HepG2 (cell line): ENCODE measurements around the gene MTHFR. TPM values are rescaled to one million over a fixed set of nuclear protein-coding genes. Genes with fewer than 3 reads are reported as not detected.
A peak's percentile ranks its signal among the peaks of the same experiment; 100 is the strongest.

ENCODE experiments used
- ATAD3A ChIP-seq: sonication (generic); formaldehyde crosslinking; IDR thresholded peaks from 2 replicates; pipeline ENCODE4 v1.4.0; 2020; ENCODE audit warnings: missing genetic modification reagents
- DNMT1 ChIP-seq: sonication (generic); formaldehyde crosslinking; IDR thresholded peaks from 2 replicates; pipeline ENCODE4 v1.5.1; 2020; ENCODE audit warnings: mild to moderate bottlenecking, missing genetic modification reagents
- ERF ChIP-seq: IDR thresholded peaks from 2 replicates; pipeline ENCODE4 v1.6.1; 2018; ENCODE audit warnings: missing biosample characterization, missing genetic modification reagents
- FOXA1 ChIP-seq, 2 experiments: fragments of 450-650 bp in 1 of 2; sonication (generic) in 1 of 2; formaldehyde crosslinking in 1 of 2; IDR thresholded peaks; 2 replicates each; pipeline versions ENCODE4 v1.4.0 to v1.6.1; 2016 to 2020; ENCODE audit warnings: missing genetic modification reagents in 1 of 2
- KAT7 ChIP-seq: IDR thresholded peaks from 2 replicates; pipeline ENCODE4 v1.6.1; 2018; ENCODE audit warnings: borderline replicate concordance, missing compliant biosample characterization
- KDM2A ChIP-seq: sonication (generic); formaldehyde crosslinking; IDR thresholded peaks from 2 replicates; pipeline ENCODE4 v1.4.0; 2020; ENCODE audit warnings: low read depth, missing genetic modification reagents, borderline replicate concordance
- KDM3A ChIP-seq: IDR thresholded peaks from 2 replicates; pipeline ENCODE4 v1.6.1; 2018; ENCODE audit warnings: low read depth, missing compliant biosample characterization
- MED1 ChIP-seq: sonication (generic); formaldehyde crosslinking; IDR thresholded peaks from 2 replicates; pipeline ENCODE4 v1.4.0; 2020; ENCODE audit warnings: missing genetic modification reagents
- PAWR ChIP-seq: sonication (generic); formaldehyde crosslinking; IDR thresholded peaks from 2 replicates; pipeline ENCODE4 v1.4.0; 2020; ENCODE audit warnings: missing genetic modification reagents, mild to moderate bottlenecking, borderline replicate concordance
- PRMT3 ChIP-seq: sonication (generic); formaldehyde crosslinking; IDR thresholded peaks from 2 replicates; pipeline ENCODE4 v1.8.1; 2022; ENCODE audit warnings: low read depth, mild to moderate bottlenecking, moderate library complexity, missing genetic modification reagents, borderline replicate concordance
- SMC3 ChIP-seq: IDR thresholded peaks from 2 replicates; pipeline ENCODE4 v1.6.1; 2011; ENCODE audit warnings: low read length, improper control_type of control experiment
- SOX5 ChIP-seq: IDR thresholded peaks from 2 replicates; pipeline ENCODE4 v1.6.1; 2016; ENCODE audit warnings: borderline replicate concordance
- SP5 ChIP-seq: IDR thresholded peaks from 2 replicates; pipeline ENCODE4 v1.6.1; 2016; ENCODE audit warnings: low read depth, borderline replicate concordance
- ZMYM4 ChIP-seq: sonication (generic); formaldehyde crosslinking; IDR thresholded peaks from 2 replicates; pipeline ENCODE4 v1.8.1; 2023; ENCODE audit warnings: mild to moderate bottlenecking, missing genetic modification reagents
- ZNF276 ChIP-seq: sonication (generic); formaldehyde crosslinking; IDR thresholded peaks from 2 replicates; pipeline ENCODE4 v1.4.0; 2020; ENCODE audit warnings: mild to moderate bottlenecking, low read depth, missing genetic modification reagents
- ZNF281 ChIP-seq: sonication (generic); formaldehyde crosslinking; IDR thresholded peaks from 2 replicates; pipeline ENCODE4 v1.4.0; 2020; ENCODE audit warnings: missing genetic modification reagents, borderline replicate concordance
- ZNF432 ChIP-seq: sonication (generic); formaldehyde crosslinking; IDR thresholded peaks from 2 replicates; pipeline ENCODE4 v1.5.0; 2020; ENCODE audit warnings: missing genetic modification reagents, mild to moderate bottlenecking, borderline replicate concordance
- ZNF687 ChIP-seq: sonication (generic); formaldehyde crosslinking; IDR thresholded peaks from 2 replicates; pipeline ENCODE4 v1.5.1; 2020; ENCODE audit warnings: mild to moderate bottlenecking, missing genetic modification reagents, moderate library complexity
- polyA plus RNA-seq, 8 experiments: library from polyadenylated mRNA; depleted of rRNA in 3 of 8; stranded (reverse) in 7 of 8; unstranded in 1 of 8; fragments of >200 nt; fragmentation: Illumina TruSeq in 4 of 8; extraction: Trizol in 4 of 8; gene quantifications; 2 replicates each; pipeline versions ENCODE4 v1.2.1 to v1.2.3, GENCODE V29; 2011 to 2016; ENCODE audit warnings: low read depth in 4 of 8, missing spikeins in 1 of 8, mixed read lengths in 1 of 8; ENCODE audit not compliant: insufficient read depth in 1 of 8
- total RNA-seq, 5 experiments: library from RNA; depleted of rRNA; stranded (reverse); fragments of >200 nt; fragmentation: Illumina TruSeq; extraction: Trizol; gene quantifications; 2 replicates each; pipeline ENCODE4 v1.2.3, GENCODE V29; 2016; ENCODE audit warnings: low read depth in 1 of 5

The MTHFR gene
- total and polyA plus RNA-seq, 2 of the 13 experiments (the other 11 are each of a cell fraction or from before 2014, with no cell fraction given), result 3.8 to 8.2 TPM

GRCh38 chr1:11838349-11839272, 32.8 kb upstream of the MTHFR start (continued):
- TF ChIP-seq ZNF687, result peak; percentile 78
- no peak for TF ChIP-seq KAT7
- TF ChIP-seq PRMT3 (CRISPR knock-in tag), result no peak
- TF ChIP-seq KDM2A (CRISPR knock-in tag), result peak; percentile 76; the same call in 1 of the 2 replicates
- peak; percentile 79 for TF ChIP-seq SMC3
- 0 out of 2 replicates have a peak, but pooled peaks have one; percentile 29 for TF ChIP-seq ZNF276 (CRISPR knock-in tag)
- TF ChIP-seq SOX5 (CRISPR knock-in tag), result 0 out of 2 replicates have a peak, but pooled peaks have one; percentile 20
- peak; percentile 33; the same call in 1 of the 2 replicates for TF ChIP-seq MED1 (CRISPR knock-in tag)
- TF ChIP-seq DNMT1 (CRISPR knock-in tag), result 0 out of 2 replicates have a peak, but pooled peaks have one; percentile 60
- TF ChIP-seq KDM3A (CRISPR knock-in tag), result peak; percentile 97
- TF ChIP-seq ERF (CRISPR knock-in tag), result peak; percentile 68
- TF ChIP-seq ZMYM4, result no peak
- no peak for TF ChIP-seq ZNF281 (CRISPR knock-in tag)
- TF ChIP-seq FOXA1 (IDR thresholded peaks at IDR 0.05), result no peak
- TF ChIP-seq FOXA1 (CRISPR knock-in tag; IDR thresholded peaks at IDR 0.05), result 0 out of 2 replicates have a peak, but pooled peaks have one; percentile 10
- TF ChIP-seq ATAD3A (CRISPR knock-in tag), result 0 out of 2 replicates have a peak, but pooled peaks have one; percentile 21
- TF ChIP-seq PAWR, result 0 out of 2 replicates have a peak, but pooled peaks have one; percentile 37
- 0 out of 2 replicates have a peak, but pooled peaks have one; percentile 31 for TF ChIP-seq SP5
- TF ChIP-seq ZNF432 (CRISPR knock-in tag), result no peak
